K562 (cell line): ENCODE data around the gene GCDH. TPM values are rescaled to one million over a fixed set of nuclear protein-coding genes. Genes with fewer than 3 reads are reported as not detected.

ENCODE experiments used
- ATAC-seq: fragments of 200-7000 bp; cut with Tn5 transposase; 3 replicates; pipeline ENCODE4 v1.9.1; 2020; ENCODE audit warnings: moderate library complexity
- BruUV-seq: library from RNA; stranded (reverse); fragments of 400-500 nt; replicated peaks from 2 replicates; lab custom pipeline; 2021; lab: Mats Ljungman, UMichigan
- CTCF ChIA-PET: fragments of 300-600 bp; formaldehyde crosslinking; extraction: SDS; loops from one replicate; lab custom pipeline; 2021; ENCODE audit warnings: low intra/inter-chr PET ratio; lab: Yijun Ruan, JAX
- POLR2A ChIA-PET: fragments of 300-600, 350-650 bp; sonication (Branson Sonifier 250); formaldehyde crosslinking; extraction: SDS; loops from one replicate; lab custom pipeline; 2021; ENCODE audit warnings: antibody characterized with exemption, inconsistent platforms; lab: Yijun Ruan, JAX
- DNase-seq, 4 experiments: peaks; one replicate each; pipeline versions ENCODE4 v3.0.0 to v3.0.0-alpha.2; 2011 to 2018; ENCODE audit warnings: low spot score in 3 of 4, mixed read lengths in 3 of 4; ENCODE audit errors: extremely low read depth in 1 of 4
- FAIRE-seq: peaks from 2 replicates; lab custom pipeline; 2011; peaks lifted over from hg19 to GRCh38; lab: Jason Lieb, UNC
- H2AFZ ChIP-seq: 2 replicates; pipeline ENCODE4 v1.6.0; 2011; ENCODE audit warnings: low read depth, low read length, control low read depth, inconsistent platforms
- H3K27ac ChIP-seq: fragments of 200-600 bp; 3 replicates; pipeline ENCODE4 v1.8.0; 2011; ENCODE audit warnings: low read depth, mild to moderate bottlenecking, control low read depth, inconsistent platforms, low read length, moderate library complexity, mixed read lengths; ENCODE audit errors: extremely low read depth
- H3K27me3 ChIP-seq, 2 experiments: fragments of 300-600 bp in 1 of 2; 2 replicates in 1 of 2; 3 replicates in 1 of 2; pipeline versions ENCODE4 v1.6.0 to v1.8.0; 2011; ENCODE audit warnings: inconsistent platforms in 2 of 2, low read length in 2 of 2, mild to moderate bottlenecking in 1 of 2, mixed read lengths in 1 of 2, moderate library complexity in 1 of 2; ENCODE audit not compliant: control insufficient read depth in 2 of 2, insufficient read depth in 2 of 2
- H3K36me3 ChIP-seq: fragments of 300-600 bp; 3 replicates; pipeline ENCODE4 v1.8.0; 2011; ENCODE audit warnings: mild to moderate bottlenecking, low read length, inconsistent platforms; ENCODE audit not compliant: control insufficient read depth, insufficient read depth
- H3K4me1 ChIP-seq, 2 experiments: fragments of 200-600 bp in 1 of 2; replicated peaks in 1 of 2; 2 replicates in 1 of 2; 3 replicates in 1 of 2; pipeline versions ENCODE4 v1.5.1 to v1.8.0; 2011; ENCODE audit warnings: inconsistent platforms in 2 of 2, low read length in 2 of 2, mild to moderate bottlenecking in 1 of 2, mixed read lengths in 1 of 2, moderate library complexity in 1 of 2; ENCODE audit not compliant: control insufficient read depth in 2 of 2, insufficient read depth in 2 of 2
- H3K4me2 ChIP-seq: 2 replicates; pipeline ENCODE4 v1.6.1; 2011; ENCODE audit warnings: low read length, control low read depth, inconsistent platforms, mixed read lengths; ENCODE audit not compliant: insufficient read depth
- H3K4me3 ChIP-seq: fragments of 200-600 bp; sonication (generic), shearing (Covaris generic); 2 replicates; pipeline ENCODE4 v1.5.1; 2016; ENCODE audit warnings: control low read depth, inconsistent platforms
- H3K79me2 ChIP-seq: fragments of 200-600 bp; 3 replicates; pipeline ENCODE4 v1.8.0; 2011; ENCODE audit warnings: low read length, inconsistent platforms; ENCODE audit not compliant: control insufficient read depth, insufficient read depth
- H3K9ac ChIP-seq, 2 experiments: 2 replicates each; pipeline versions ENCODE4 v1.6.0 to v1.6.1; 2011; ENCODE audit warnings: low read depth in 2 of 2, low read length in 2 of 2, control low read depth in 1 of 2, inconsistent platforms in 1 of 2, mild to moderate bottlenecking in 1 of 2, mixed read lengths in 1 of 2; ENCODE audit not compliant: insufficient read depth in 1 of 2
- H3K9me1 ChIP-seq: one replicate; pipeline ENCODE4 v1.6.0; 2011; ENCODE audit warnings: inconsistent platforms, mild to moderate bottlenecking, low read length, moderate library complexity; ENCODE audit not compliant: control insufficient read depth, insufficient read depth
- H3K9me3 ChIP-seq: replicated peaks from 2 replicates; pipeline ENCODE4 v1.5.1; 2011; ENCODE audit warnings: low read depth, low read length, inconsistent platforms; ENCODE audit not compliant: control insufficient read depth, insufficient read depth
- H4K20me1 ChIP-seq: replicated peaks from 2 replicates; pipeline ENCODE4 v1.6.1; 2011; ENCODE audit warnings: low read length, inconsistent platforms, mixed read lengths; ENCODE audit not compliant: control insufficient read depth, insufficient read depth
- BACH1 ChIP-seq: fragments of 200-800 bp; sonication (Bioruptor generic); IDR thresholded peaks from 2 replicates; pipeline ENCODE4 v1.6.1; 2016; ENCODE audit warnings: missing genetic modification characterization, missing compliant biosample characterization
- POLR2G ChIP-seq: fragments of 200-400 bp; formaldehyde crosslinking; IDR thresholded peaks from 2 replicates; pipeline ENCODE4 v1.6.1; 2017; ENCODE audit warnings: low read depth, mild to moderate bottlenecking, antibody characterized with exemption, low read length, moderate library complexity
- RFX1 ChIP-seq: fragments of 450-650 bp; IDR thresholded peaks from 2 replicates; pipeline ENCODE4 v1.6.1; 2016; ENCODE audit warnings: mild to moderate bottlenecking, moderate library complexity
- WGBS: fragments of 100-300 bp; shearing (Covaris generic); methylation state at CpG from one replicate; pipeline ENCODE4 v1.1.6; 2016; ENCODE audit warnings: low coverage, mixed read lengths; ENCODE audit not compliant: insufficient coverage; ENCODE audit errors: missing lambda C conversion rate; 5-methylcytosine and 5-hydroxymethylcytosine counted together
- in situ Hi-C: fragments of 300-500 bp; cut with MboI; formaldehyde crosslinking; loops from 4 replicates; pipeline ENCODE4 v1.15.0; 2018; ENCODE audit warnings: inconsistent platforms, mixed read lengths
- intact Hi-C: fragments of 100-400 bp; cut with micrococcal nuclease; formaldehyde crosslinking; loops from 2 replicates; pipeline ENCODE4 v1.14.2; 2022
- polyA plus RNA-seq, 8 experiments: library from polyadenylated mRNA; depleted of rRNA in 4 of 8; stranded (reverse) in 5 of 8; unstranded in 3 of 8; fragments of >200 nt; fragmentation: Nextera tagmentation in 2 of 8; fragmentation: Illumina TruSeq in 1 of 8; extraction: Ambion mirVana in 2 of 8; extraction: Trizol in 1 of 8; gene quantifications; 2 replicates each; pipeline versions ENCODE4 v1.2.1 to v1.2.3, GENCODE V29; 2011 to 2014; ENCODE audit warnings: inconsistent platforms in 1 of 8, missing spikeins in 1 of 8
- total RNA-seq, 7 experiments: library from RNA; depleted of rRNA in 6 of 7; stranded (reverse); fragments of >200 nt in 6 of 7; fragmentation: Illumina TruSeq in 2 of 7; extraction: Trizol in 2 of 7; gene quantifications; 2 replicates each; pipeline versions ENCODE4 v1.2.1 to v1.2.3, GENCODE V29; 2011 to 2021; ENCODE audit warnings: low replicate concordance in 1 of 7
- TF ChIP-seq, protein P1 (sequence below): fragments of 450-650 bp; formaldehyde crosslinking; IDR thresholded peaks from 2 replicates; pipeline ENCODE4 v1.4.0; 2022; ENCODE audit warnings: mild to moderate bottlenecking, moderate library complexity
- TF ChIP-seq, protein P2 (sequence below): sonication (generic); formaldehyde crosslinking; IDR thresholded peaks from 2 replicates; pipeline ENCODE4 v1.9.0; 2022; ENCODE audit warnings: mild to moderate bottlenecking, missing genetic modification reagents

The GCDH gene
- total and polyA plus RNA-seq, 9 of the 15 experiments (the other 6 are each of a cell fraction or from before 2014, with no cell fraction given), result 2.9 to 50.8 (median 19.1) TPM

DNA sequence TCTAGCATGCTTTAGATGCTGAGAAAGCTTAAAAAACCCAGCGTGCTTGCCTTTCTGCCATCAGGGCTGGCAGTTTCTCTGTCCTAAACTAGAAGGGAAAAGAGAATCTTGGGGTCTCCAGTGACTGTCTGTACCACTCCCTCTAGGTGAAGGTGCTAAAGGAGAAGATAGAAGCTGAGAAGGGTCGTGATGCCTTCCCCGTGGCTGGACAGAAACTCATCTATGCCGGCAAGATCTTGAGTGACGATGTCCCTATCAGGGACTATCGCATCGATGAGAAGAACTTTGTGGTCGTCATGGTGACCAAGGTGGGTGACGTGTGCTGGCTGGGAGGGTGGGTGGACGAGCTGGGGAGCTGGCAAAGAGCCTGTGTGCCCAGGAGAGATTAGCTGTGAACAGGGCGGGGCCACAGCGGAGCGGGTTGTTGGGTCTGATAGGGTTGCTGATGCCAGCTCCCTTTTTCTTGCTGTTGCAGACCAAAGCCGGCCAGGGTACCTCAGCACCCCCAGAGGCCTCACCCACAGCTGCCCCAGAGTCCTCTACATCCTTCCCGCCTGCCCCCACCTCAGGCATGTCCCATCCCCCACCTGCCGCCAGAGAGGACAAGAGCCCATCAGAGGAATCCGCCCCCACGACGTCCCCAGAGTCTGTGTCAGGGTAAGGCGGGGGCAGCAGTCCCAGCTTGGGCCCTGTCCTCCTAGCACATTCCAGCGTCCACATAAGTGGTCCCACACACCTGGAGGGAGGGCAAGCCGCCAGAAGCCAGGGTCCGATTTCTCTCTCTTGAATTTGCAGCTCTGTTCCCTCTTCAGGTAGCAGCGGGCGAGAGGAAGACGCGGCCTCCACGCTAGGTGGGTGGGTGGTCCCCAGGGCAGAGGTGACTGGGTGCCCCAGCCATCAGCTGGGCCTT is 57.0 kb downstream of the GCDH start:
- H3K4me3 ChIP-seq, result peak overlapping the region; percentile 0; the same call in 1 of the 2 replicates
- FAIRE-seq, result peak; percentile 68
- ChIA-PET CTCF (interaction anchor here (0.8 kb wide), 1 partner anchor 62 kb away, joined by 3 read pairs; no protein-coding TSS in a partner anchor), POLR2A (interaction anchor here (1.0 to 2.3 kb wide), 4 partner anchors 8 to 146 kb away, joined by 4 to 14 read pairs (median 4); partner anchors contain the start of genes CALR and GADD45GIP1)
- no peaks in the 10 kb centered on the region for H3K27me3 ChIP-seq
- ATAC-seq, result no peak
- H3K27ac ChIP-seq, result peak overlapping the region; percentile 88; the same call in 2 of the 3 replicates
- no peak overlapping the region for H3K4me2 ChIP-seq
- H3K9me3 ChIP-seq, result no peaks in the 10 kb centered on the region
- peaks cover 7% of the 10 kb centered on the region for H4K20me1 ChIP-seq
- H3K9me1 ChIP-seq, result peaks cover 10% of the 10 kb centered on the region
- intact Hi-C loops, result no loop called here
- in situ Hi-C loops, result no loop called here
- no peak overlapping the region for H2AFZ ChIP-seq
- TF ChIP-seq, protein P1, sequence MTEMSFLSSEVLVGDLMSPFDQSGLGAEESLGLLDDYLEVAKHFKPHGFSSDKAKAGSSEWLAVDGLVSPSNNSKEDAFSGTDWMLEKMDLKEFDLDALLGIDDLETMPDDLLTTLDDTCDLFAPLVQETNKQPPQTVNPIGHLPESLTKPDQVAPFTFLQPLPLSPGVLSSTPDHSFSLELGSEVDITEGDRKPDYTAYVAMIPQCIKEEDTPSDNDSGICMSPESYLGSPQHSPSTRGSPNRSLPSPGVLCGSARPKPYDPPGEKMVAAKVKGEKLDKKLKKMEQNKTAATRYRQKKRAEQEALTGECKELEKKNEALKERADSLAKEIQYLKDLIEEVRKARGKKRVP (CRISPR knock-in tag), result no peak
- TF ChIP-seq, protein P2, sequence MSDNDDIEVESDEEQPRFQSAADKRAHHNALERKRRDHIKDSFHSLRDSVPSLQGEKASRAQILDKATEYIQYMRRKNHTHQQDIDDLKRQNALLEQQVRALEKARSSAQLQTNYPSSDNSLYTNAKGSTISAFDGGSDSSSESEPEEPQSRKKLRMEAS (CRISPR knock-in tag), result 0 out of 2 replicates have a peak, but pooled peaks have one; percentile 12
- TF ChIP-seq RFX1 (peak; percentile 69; the same call in 1 of the 2 replicates), POLR2G (peak; percentile 52), BACH1 (tag) (no peak)
- DNase-seq, result peak in 2 of 4 experiments; percentile 16 to 24
- peaks cover 48% of the 10 kb centered on the region for H3K79me2 ChIP-seq
- peaks cover 77% of the 10 kb centered on the region for H3K36me3 ChIP-seq
- H3K4me1 ChIP-seq, result peaks cover 11 to 29% of the 10 kb centered on the region in 2 experiments; a peak in 4 of 5 replicates
- no TSS peak for BruUV-seq
- peak overlapping the region; percentile 65 to 91 for H3K9ac ChIP-seq
- 89% methylated on average over 26 of the region's 28 CpGs for WGBS
